Measurements from ENCODE around the gene FOCAD.

Gene FOCAD

DNA sequence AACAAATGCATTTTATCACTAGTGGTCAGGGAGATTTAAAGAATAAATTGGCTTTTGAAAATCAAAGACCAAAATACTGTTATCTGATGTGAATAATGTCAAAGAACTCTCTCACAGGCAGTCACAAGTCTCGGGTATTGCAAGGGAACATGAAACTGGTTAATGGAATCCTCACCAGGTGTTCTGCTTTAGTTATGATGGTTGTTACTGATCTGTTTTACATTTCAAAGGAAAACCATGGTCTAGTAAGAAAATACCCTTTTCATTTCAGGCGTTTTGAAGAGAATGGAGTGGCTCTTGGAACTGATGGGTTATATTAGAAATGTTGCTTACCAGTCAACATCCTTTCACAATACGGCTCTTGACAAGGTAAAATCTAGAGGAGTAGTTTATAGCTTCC, 304.0 kb downstream of the FOCAD start:
- H3K4me3 ChIP-seq (ENCODE audit: low read length), result no peak overlapping the region
- DNase-seq (ENCODE audit: low read depth, low spot score), result no peak

DNA sequence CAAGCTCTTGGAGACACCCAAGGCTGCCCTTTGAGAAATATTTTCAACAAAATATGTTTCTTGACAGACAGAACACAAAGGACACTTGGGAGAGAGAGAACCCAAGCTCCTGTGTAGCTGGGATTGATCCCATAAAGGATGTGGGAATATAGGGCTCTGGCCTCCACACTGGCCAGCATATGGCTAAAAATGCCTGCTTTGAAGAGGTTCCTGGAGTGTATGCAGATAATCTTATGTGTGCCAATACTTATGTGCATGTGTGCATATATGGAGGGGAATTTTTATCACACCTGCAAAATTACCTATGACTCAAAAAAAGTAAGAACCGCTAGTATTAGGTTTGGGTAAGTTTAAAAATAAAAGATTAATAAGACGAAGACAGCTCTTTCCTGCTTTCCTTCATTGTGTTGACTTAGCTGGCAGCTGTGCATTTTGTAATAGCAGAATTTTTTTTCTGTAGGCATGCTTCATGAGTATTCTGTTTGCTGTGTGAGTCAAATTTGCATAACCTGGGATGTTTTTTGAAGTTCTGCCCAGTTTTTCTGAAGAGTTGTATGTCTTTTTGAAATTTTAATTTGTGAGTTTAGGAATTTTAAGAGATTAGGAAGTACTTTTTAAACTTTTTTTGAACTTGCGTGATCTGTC, 304.7 kb downstream of the FOCAD start:
- H3K4me3 ChIP-seq (ENCODE audit: low read length), result no peak overlapping the region
- DNase-seq (ENCODE audit: low read depth, low spot score), result no peak

DNA sequence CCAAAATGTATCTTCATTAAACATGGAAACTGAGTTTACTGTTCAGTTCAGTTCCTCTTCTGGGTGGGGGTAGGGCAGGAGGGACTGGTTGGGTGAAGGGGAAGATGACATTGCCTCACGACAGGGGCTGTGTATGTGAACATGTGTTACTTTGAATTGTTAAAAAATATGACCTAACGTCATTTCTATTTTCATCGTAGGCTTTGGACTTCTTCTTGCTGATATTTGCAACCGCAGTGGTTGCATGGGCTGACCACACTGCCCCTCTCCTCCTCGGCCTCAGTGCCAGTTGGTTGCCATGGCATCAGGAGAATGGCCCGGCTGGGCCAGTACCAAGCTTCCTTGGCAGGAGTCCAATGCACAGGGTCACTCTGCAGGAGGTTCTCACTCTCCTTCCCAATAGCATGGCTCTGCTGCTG, 305.9 kb downstream of the FOCAD start:
- H3K4me3 ChIP-seq (ENCODE audit: low read length), result no peak overlapping the region
- no peak for DNase-seq (ENCODE audit: low read depth, low spot score)

DNA sequence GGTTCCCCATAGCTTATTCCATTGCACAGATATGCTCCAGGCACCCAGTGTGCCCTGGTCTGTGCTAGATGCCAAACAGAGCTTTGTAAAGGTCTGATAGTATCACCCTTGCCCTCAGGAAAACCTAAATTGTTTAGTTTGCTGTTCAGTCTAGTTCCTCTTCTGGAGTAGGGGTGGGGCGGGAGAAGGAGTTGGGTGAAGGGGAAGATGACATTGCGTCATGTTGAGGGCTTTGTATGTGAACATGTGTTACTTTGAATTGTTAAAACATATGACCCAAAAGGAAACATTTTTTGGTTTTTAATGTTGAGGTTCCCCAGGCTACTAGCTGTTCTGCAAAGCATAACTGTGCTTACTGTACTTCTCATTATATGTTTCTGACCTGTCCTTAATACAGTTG, 306.8 kb downstream of the FOCAD start:
- no peak overlapping the region for H3K4me3 ChIP-seq (ENCODE audit: low read length)
- no peak for DNase-seq (ENCODE audit: low read depth, low spot score)

DNA sequence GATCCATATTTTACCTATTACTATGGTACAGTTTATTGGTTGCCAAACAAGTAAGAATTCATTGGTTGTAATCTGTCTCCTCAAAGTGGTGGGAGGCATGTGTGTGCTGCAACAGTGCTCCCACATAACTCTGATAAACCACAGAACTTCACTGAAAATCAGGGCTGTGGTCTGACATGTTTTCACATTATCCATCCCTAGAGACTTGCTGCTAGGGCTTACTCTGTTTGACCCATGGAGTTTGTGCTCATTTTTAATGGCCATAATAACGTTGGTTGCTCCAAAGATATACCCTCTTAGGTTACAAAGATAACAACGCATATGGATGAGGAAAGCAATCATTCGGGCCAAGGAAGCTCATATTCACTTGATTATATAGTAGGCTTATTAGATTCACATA, 310.4 kb downstream of the FOCAD start:
- no peak overlapping the region for H3K4me3 ChIP-seq (ENCODE audit: low read length)
- DNase-seq (ENCODE audit: low read depth, low spot score), result no peak

DNA sequence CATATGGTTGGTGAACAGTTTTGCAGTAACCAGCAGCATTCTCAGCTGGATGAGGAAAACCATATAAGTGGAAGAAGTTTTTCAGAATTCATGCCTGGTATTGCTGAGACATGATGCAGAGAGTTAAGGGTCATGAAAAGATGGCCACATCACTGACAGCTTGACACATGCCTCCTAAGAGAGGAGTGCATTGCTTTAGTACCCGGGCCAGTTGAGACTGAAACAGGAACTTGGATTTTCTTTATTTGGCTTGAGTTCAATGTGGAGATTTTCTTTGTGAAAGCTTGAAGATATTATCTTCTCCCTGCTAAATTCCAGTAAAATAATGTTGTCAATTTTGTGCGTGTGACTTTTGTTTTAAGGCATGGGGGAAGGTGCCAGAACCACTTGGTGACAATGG, 311.6 kb downstream of the FOCAD start:
- no peak for DNase-seq (ENCODE audit: low read depth, low spot score)

DNA sequence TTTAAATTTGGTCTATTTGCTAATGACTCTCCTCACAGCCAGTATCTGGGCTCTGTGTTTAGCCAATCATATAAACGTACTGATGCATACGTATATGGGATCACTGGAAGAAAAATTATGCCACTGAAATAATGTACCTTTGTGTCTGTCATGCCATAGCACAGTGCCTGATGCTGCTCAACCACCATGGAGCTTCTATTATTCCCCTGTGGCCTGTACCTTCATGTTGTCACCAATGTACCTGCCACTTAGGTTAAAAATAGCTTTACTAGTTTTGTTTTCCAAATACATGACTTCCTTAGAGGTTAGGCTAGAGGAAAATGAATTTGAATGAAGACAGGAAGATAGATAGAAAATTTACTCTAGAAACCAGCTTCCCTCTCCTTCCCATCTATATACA, 312.8 kb downstream of the FOCAD start:
- DNase-seq (ENCODE audit: low read depth, low spot score), result no peak
- no peak overlapping the region for H3K4me3 ChIP-seq (ENCODE audit: low read length)

More for the DNA sequence above, 311.6 kb downstream of the FOCAD start:
- no peak overlapping the region for H3K4me3 ChIP-seq (ENCODE audit: low read length)

DNA sequence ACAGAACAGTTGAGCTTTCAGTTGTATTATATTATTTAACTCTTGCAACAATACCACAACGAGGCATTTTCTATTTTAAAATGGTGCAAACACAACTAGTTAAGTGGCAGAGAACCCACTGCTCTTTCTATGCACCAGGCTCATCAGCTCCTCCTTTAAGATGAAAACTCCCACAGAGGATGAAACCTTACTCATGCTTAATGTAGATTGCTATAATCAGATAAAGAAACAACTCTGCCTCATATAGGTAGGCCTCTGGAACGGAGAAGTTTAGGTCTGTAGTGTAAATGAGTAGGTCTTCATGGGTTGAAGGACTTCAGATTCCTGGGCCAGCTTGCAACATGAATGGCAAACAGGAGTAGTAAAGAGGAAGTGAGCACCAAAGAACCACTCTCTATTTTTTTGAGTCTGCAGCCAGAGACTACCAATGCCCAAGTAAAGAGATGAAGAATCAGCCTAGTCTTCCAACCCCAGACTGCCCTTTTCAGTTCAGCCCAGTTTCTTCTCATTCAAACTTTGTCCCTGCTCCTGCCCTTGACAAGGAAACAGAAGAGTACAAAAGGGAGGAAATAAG, 313.5 kb downstream of the FOCAD start:
- no peak for DNase-seq (ENCODE audit: low read depth, low spot score)
- no peak overlapping the region for H3K4me3 ChIP-seq (ENCODE audit: low read length)

DNA sequence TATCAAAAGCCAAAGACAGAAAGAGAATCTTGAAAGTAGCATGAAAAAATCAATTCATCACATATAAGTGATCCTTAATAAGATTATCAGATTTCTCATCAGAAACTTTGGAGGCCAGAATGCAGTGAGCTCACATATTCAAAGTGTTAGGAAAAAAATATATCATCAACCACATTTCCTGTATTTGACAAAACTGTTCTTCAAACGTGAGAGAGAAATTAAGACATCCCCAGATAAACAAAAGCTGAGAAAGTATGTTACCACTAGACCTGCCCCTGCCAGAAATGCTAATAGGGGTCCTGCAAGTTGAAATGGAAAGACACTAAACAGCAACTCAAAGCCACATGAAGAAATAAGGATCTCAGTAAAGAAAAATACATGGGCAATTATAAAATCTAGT, 317.5 kb downstream of the FOCAD start:
- peak; percentile 41 for DNase-seq (ENCODE audit: low read depth, low spot score)
- no peak overlapping the region for H3K4me3 ChIP-seq (ENCODE audit: low read length)

DNA sequence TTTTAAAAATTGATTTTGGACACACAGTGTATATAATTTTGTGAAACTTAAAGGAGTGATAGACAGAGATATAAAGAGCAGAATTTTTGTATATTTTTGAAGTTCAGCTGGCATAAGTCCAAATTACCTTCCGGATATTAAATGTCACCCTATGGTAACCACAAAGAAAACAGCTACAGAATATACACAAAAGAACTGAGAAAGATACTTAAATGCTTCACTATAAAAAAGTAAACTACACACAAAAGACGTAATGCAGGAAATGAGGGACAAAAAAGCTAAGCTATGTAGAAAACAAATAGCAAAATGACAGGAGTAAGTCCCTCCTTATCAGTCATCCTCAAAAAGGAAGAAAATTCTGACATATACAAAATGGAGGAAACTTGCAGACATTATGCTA, 318.0 kb downstream of the FOCAD start:
- H3K4me3 ChIP-seq (ENCODE audit: low read length), result no peak overlapping the region
- peak; percentile 37 for DNase-seq (ENCODE audit: low read depth, low spot score)

DNA sequence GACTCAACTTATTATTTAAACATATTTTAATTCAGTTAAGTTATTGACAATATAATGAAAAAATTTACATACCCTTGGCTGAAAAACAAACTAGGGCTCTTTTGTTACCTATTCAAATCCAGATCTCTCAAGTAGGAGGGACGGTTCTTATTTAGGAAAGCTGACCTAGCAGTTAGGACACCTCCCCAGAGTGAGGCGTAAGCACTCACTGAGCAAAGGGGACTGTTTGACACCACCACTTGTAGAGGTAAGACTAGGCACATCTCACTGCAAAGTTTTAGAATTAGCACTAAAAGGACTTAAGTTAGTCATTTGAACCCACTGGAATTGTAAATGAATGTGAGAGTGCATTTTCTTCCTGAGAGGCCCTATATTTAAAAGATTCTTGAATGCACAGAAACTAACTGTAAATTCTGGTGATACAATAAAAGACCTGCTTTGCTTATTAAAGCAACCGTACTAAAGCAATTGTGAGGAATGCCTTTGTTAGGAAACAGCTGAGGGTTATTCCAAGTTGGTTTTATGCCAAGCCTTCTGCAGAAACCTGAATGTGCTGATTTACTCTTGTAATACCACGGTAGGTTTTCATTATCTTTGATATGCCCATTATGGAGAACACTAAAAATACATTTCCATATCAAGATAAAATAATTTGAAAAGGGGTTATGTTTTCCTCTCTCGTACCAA, 331.2 kb downstream of the FOCAD start:
- no peak for DNase-seq (ENCODE audit: low read depth, low spot score)
- H3K4me3 ChIP-seq (ENCODE audit: low read length), result no peak overlapping the region

DNA sequence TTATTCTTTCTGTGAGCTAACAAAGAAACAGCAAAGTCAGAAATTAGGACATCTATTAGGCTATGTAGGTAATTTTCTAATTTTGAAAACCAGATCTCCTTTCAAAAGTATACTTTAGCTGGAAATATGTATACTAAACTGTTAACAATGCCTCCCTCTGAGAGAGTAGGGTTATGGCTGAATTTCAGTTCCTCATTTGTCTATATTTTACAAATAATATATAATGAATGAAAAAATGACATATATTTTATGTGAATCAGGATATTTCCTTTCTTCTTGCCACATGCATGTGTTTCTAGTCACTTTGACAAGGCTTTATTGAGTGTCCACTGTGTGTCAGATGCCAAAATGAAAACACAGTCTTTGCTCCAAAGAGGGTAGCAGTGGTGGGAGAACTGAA, 331.9 kb downstream of the FOCAD start:
- no peak for DNase-seq (ENCODE audit: low read depth, low spot score)
- H3K4me3 ChIP-seq (ENCODE audit: low read length), result no peak overlapping the region

DNA sequence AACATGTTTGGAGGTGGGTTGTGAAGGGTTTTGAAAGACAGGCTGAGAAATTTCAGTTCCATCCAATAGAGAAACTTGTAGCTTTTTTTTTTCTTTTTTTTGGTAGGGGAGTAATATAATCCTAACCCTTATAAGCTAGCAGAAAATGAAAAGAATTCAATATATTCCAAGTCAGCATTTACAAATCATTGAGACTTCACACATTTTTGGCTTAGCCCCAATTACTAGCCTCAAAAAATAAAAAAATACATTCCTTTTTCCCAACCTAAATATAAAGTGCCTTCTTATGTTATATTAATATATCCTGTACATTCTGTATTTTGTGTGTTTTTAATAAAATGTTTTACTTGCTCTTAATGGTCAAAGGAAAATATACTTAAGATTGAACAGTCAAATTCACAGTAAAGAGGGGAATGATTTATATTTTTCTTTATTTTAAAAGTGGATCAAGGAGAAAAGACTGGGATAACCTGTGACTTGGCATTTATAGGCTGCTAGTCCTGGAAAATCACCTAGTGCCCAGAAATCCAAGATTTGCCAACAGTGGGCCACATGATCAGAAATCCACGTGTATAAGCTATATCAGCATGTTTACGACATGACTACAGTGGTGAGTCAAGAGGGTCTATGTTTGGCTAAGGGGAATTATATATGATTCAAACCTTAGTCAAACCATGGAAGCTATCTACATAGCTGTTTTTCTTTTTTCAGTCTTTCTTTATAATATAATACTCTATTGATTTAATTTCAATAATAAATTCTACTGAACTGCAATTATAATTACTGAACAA, 332.8 kb downstream of the FOCAD start:
- DNase-seq (ENCODE audit: low read depth, low spot score), result no peak
- no peak overlapping the region for H3K4me3 ChIP-seq (ENCODE audit: low read length)

DNA sequence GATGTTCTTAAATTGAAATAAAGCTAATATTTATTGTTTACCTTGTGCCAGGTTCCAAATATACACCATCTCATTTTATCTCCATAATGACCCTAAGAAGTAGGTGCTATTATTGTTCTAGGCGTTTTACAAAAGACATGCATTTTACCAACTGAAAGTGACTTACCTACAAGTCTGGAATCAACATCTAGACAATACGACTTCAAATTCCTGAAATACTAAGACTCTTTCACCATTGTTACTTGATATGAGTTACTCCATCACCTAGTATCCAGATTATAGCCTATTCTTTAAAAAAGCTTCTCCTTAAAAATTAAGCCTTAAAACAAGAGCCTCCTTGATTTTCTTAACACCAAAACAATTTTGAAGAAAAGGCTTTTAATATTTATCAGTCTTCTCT, 334.1 kb downstream of the FOCAD start:
- DNase-seq (ENCODE audit: low read depth, low spot score), result no peak
- H3K4me3 ChIP-seq (ENCODE audit: low read length), result no peak overlapping the region

DNA sequence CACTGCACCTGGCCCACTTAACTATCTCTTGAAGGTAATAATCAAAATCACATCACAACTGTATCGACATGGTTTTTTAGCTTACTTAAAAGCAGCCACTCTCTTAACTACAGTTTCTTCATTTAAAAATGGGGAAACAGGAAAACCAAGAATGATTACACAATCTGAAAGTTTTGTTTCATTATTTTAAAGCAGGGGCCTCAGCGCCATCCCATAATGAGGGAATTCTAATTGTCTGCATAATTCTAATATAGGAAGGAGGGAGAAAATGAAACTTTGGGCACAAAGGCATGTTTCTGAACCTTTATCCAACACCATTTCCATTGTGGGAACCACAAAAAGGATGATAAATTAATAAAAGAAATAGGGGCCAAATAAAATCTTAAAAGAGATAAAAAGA, 339.8 kb downstream of the FOCAD start:
- H3K4me3 ChIP-seq (ENCODE audit: low read length), result no peak overlapping the region
- no peak for DNase-seq (ENCODE audit: low read depth, low spot score)

DNA sequence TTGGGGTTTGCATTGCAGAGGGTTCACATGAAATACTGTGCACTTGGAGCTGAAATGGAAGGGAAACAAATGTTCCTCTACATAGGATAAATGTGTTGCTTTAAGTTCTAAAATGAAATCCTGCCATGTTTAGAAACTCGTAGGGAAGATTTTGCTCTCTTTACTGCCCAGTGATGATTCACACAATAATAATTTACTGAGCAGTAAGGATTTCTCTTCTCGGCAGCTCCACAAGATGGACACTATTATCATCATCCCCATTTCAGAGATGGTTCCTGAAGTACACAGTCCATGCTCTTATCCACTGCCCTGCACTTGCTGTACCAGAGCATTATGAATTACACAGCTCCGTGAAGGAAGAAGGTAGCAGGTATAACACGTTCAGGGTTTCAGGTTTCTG, 343.2 kb downstream of the FOCAD start:
- no peak overlapping the region for H3K4me3 ChIP-seq (ENCODE audit: low read length)
- DNase-seq (ENCODE audit: low read depth, low spot score), result no peak

DNA sequence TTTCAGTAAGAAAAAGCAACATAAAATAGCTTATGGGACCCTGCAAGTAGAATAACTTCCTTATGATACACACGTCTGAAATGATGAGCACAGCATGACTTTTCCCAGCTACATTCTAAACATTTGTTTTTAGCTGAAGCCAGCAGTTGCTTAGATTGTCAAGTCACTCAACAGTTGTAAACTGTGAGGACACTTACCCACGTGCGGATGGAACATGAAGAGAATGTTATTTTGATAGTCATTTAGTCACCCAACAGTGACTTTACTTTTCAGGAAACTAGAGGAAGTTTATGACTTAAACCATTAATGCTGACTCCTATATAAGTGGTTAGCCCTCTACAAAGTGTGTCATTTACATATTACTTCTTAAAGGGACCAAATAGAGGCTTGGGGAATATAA, 344.4 kb downstream of the FOCAD start:
- no peak for DNase-seq (ENCODE audit: low read depth, low spot score)
- no peak overlapping the region for H3K4me3 ChIP-seq (ENCODE audit: low read length)

DNA sequence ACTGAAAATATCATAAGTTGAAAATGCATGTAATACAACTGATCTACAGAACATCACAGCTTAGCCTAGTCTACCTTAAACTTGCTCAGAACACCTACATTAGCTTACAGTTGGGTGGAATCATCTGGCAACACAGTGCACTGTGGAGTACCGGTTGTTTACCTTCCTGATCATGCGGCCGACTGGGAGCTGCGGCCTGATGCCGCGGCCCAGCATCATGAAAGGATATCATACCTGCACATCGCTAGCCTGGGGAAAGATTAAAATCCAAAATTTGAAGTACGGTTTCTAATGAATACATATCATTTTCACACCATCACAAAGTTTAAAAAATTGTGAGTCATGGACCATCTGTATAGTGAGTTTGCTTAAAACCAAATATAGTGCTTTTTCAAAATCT, 345.6 kb downstream of the FOCAD start:
- DNase-seq (ENCODE audit: low read depth, low spot score), result no peak
- H3K4me3 ChIP-seq (ENCODE audit: low read length), result no peak overlapping the region

DNA sequence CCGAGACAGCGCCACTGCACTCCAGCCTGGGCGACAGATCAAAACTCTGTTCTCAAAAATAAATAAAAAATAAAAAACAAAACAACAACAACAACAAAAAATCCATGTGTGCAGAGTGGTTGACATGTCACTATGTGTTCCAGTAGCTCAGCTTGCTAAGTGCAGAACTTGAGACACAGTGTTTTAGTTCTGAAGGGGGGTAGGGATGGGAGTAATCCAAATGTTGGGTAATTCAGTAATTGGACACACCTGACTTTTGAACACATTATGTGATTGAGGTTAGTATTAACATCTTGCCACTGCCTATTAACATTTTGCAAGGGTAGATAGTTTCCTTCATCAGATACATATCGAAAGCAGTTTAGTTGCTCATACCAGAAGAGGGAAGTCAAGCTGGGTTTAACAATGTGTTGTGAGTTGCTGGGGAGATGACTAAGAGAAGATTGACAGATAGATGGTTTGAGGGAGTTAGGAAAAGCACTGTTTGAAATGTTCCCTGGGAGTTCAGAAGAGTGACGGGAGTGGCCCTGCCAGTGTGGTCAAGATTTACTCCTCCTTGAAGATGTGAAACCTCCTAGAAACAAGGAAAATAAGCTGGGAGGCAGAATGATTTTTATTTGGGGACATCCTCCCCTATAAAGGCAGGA, 346.5 kb downstream of the FOCAD start:
- H3K4me3 ChIP-seq (ENCODE audit: low read length), result peak overlapping the region; percentile 55
- no peak for DNase-seq (ENCODE audit: low read depth, low spot score)
